Caco-2 (cell line): ENCODE data around the gene TAS2R10. TPM values are rescaled to one million over a fixed set of nuclear protein-coding genes. Genes with fewer than 3 reads are reported as not detected.

Experiments
- BruUV-seq: library from RNA; stranded (reverse); fragments of 400-500 nt; replicated peaks from 2 replicates; lab custom pipeline; 2021; lab: Mats Ljungman, UMichigan
- CTCF ChIA-PET: fragments of 300-600 bp; sonication (Branson Sonifier 250); formaldehyde crosslinking; loops from one replicate; lab custom pipeline; 2022; ENCODE audit warnings: antibody characterized with exemption; lab: Charles Lee
- POLR2A ChIA-PET: fragments of 300-600 bp; sonication (Branson Sonifier 250); formaldehyde crosslinking; loops from one replicate; lab custom pipeline; 2022; ENCODE audit warnings: antibody characterized with exemption; lab: Charles Lee
- DNase-seq, 2 experiments: peaks; one replicate each; pipeline versions ENCODE4 v3.0.0 to v3.0.0-alpha.2; 2020 to 2022
- H3K27me3 ChIP-seq: replicated peaks from 2 replicates; pipeline ENCODE4 v1.6.0; 2011; ENCODE audit warnings: low read length; ENCODE audit not compliant: control insufficient read depth, insufficient read depth
- H3K36me3 ChIP-seq: 2 replicates; pipeline ENCODE4 v1.5.1; 2011; ENCODE audit warnings: low read length; ENCODE audit not compliant: control insufficient read depth, insufficient read depth
- H3K4me1 ChIP-seq: fragments of 250-450 bp; sonication (Bioruptor Pico); 2 replicates; pipeline ENCODE4 v1.5.1; 2020; ENCODE audit warnings: mild to moderate bottlenecking
- H3K4me3 ChIP-seq: 2 replicates; pipeline ENCODE4 v1.5.1; 2011; ENCODE audit warnings: low read depth, mild to moderate bottlenecking, control low read depth, low read length
- H3K9me3 ChIP-seq: fragments of 250-450 bp; sonication (Bioruptor Pico); 2 replicates; pipeline ENCODE4 v1.5.1; 2020; ENCODE audit warnings: mild to moderate bottlenecking, moderate library complexity
- H3K27ac Mint-ChIP-seq: one replicate; pipeline ENCODE4 v1.8.0; 2022; ENCODE audit warnings: mixed read lengths; ENCODE audit not compliant: unreplicated experiment
- H3K27me3 Mint-ChIP-seq: one replicate; pipeline ENCODE4 v1.8.0; 2022; ENCODE audit warnings: mixed read lengths; ENCODE audit not compliant: insufficient read depth, unreplicated experiment
- H3K36me3 Mint-ChIP-seq: one replicate; pipeline ENCODE4 v1.8.0; 2022; ENCODE audit warnings: mild to moderate bottlenecking, mixed read lengths; ENCODE audit not compliant: insufficient read depth, unreplicated experiment
- H3K4me1 Mint-ChIP-seq: one replicate; pipeline ENCODE4 v1.8.0; 2022; ENCODE audit warnings: low read depth, mixed read lengths; ENCODE audit not compliant: unreplicated experiment
- H3K4me3 Mint-ChIP-seq: one replicate; pipeline ENCODE4 v1.8.0; 2022; ENCODE audit warnings: mild to moderate bottlenecking, moderate library complexity, mixed read lengths; ENCODE audit not compliant: unreplicated experiment
- H3K9me3 Mint-ChIP-seq: one replicate; pipeline ENCODE4 v1.8.0; 2022; ENCODE audit warnings: mixed read lengths; ENCODE audit not compliant: unreplicated experiment
- CTCF ChIP-seq, 2 experiments: fragments of 200-600 bp in 1 of 2; IDR thresholded peaks; 1 replicate in 1 of 2; 2 replicates in 1 of 2; pipeline versions ENCODE4 v1.5.1 to v1.8.0; 2011 to 2022; ENCODE audit warnings: antibody characterized with exemption in 1 of 2, control low read depth in 1 of 2, inconsistent platforms in 1 of 2, low read depth in 1 of 2, low read length in 1 of 2, mild to moderate bottlenecking in 1 of 2, moderate library complexity in 1 of 2; ENCODE audit not compliant: insufficient read depth in 1 of 2, severe bottlenecking in 1 of 2, unreplicated experiment in 1 of 2
- intact Hi-C: fragments of 100-400 bp; cut with micrococcal nuclease; formaldehyde crosslinking; loops from one replicate; pipeline ENCODE4 v1.10.0; 2022; ENCODE audit not compliant: unreplicated experiment
- total RNA-seq: library from RNA; stranded (reverse); gene quantifications from 2 replicates; pipeline ENCODE4 v1.2.3, GENCODE V29; 2022

TAS2R10 gene
- total RNA-seq, 1 experiment from 2014 or later, result 0.29 TPM

GRCh38 chr12:10863512-10864218 is 37.5 kb upstream of the TAS2R10 start:
- H3K27me3 ChIP-seq, result no peaks in the 10 kb centered on the region
- no peaks in the 10 kb centered on the region; the same call in 1 of the 2 replicates for H3K36me3 ChIP-seq
- TF ChIP-seq CTCF (IDR thresholded peaks at IDR 0.05; ENCODE audit: insufficient read depth in 1 of 2, low read depth in 1 of 2, low read length in 1 of 2, severe bottlenecking in 1 of 2, unreplicated experiment in 1 of 2), result no peak
- Mint-ChIP-seq H3K27ac (no peak overlapping the region), H3K27me3 (no peaks in the 10 kb centered on the region), H3K36me3 (peaks cover 7% of the 10 kb centered on the region), H3K9me3 (peaks cover 38% of the 10 kb centered on the region), H3K4me3 (no peak overlapping the region), H3K4me1 (peaks cover 7% of the 10 kb centered on the region)
- no peaks in the 10 kb centered on the region for H3K9me3 ChIP-seq
- ChIA-PET POLR2A (no interaction called here), CTCF (no interaction called here)
- H3K4me3 ChIP-seq, result no peak overlapping the region
- H3K4me1 ChIP-seq, result no peaks in the 10 kb centered on the region
- intact Hi-C loops, result no loop called here
- no TSS peak for BruUV-seq
- no peak for DNase-seq

DNA sequence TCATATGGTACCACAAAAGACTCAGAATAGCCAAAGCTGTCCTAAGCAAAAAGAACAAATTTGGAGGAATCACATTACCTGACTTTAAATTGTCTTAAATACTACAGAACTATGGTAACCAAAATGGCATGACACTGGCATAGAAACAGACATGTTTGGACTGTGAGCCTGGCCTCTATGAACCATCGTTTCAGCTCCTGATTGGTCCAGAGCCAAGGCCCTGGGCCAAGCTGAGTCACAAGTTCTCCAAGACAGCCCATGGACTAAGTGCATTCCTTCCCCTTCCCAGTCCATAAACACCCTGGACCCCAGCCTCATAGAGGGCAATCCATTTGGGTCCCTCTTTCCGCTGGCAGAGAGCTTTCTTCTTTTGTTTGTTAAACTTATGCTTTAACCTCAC is 35.2 kb upstream of the TAS2R10 start:
- peaks cover 6% of the 10 kb centered on the region for H3K36me3 Mint-ChIP-seq
- no peaks in the 10 kb centered on the region; the same call in 1 of the 2 replicates for H3K36me3 ChIP-seq
- H3K27me3 Mint-ChIP-seq, result no peaks in the 10 kb centered on the region
- peaks cover 6% of the 10 kb centered on the region for H3K9me3 ChIP-seq
- BruUV-seq, result no TSS peak
- DNase-seq, result no peak
- intact Hi-C loops, result no loop called here
- no peak overlapping the region for H3K4me3 ChIP-seq
- H3K27ac Mint-ChIP-seq, result no peak overlapping the region
- TF ChIP-seq CTCF (IDR thresholded peaks at IDR 0.05; ENCODE audit: insufficient read depth in 1 of 2, low read depth in 1 of 2, low read length in 1 of 2, severe bottlenecking in 1 of 2, unreplicated experiment in 1 of 2), result no peak
- no peak overlapping the region for H3K4me3 Mint-ChIP-seq
- no peaks in the 10 kb centered on the region for H3K4me1 ChIP-seq
- H3K27me3 ChIP-seq, result no peaks in the 10 kb centered on the region
- H3K9me3 Mint-ChIP-seq, result peaks cover 58% of the 10 kb centered on the region
- ChIA-PET POLR2A (no interaction called here), CTCF (no interaction called here)
- H3K4me1 Mint-ChIP-seq, result no peaks in the 10 kb centered on the region

DNA sequence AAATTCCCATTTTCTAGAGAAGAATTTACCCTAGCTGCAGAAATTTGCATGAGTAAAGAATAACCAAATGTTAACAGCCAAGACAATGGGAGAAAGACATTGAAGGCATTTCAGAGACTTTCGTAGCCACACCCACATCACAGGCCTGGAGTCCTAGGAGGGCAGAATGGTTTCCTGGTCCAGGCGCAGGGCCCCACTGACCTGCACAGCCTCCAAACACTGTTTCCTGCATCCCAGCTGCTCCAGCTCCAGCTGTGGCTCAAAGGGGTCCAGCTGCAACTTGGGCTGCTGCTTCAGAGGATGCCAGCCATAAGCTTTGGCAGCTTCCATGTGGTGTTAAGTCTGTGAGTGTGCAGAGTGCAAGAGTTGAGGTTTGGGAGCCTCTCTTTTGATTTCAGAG is 29.6 kb upstream of the TAS2R10 start:
- Mint-ChIP-seq H3K36me3 (peaks cover 15% of the 10 kb centered on the region), H3K27me3 (no peaks in the 10 kb centered on the region), H3K4me1 (no peaks in the 10 kb centered on the region), H3K4me3 (no peak overlapping the region), H3K9me3 (peaks cover 46% of the 10 kb centered on the region), H3K27ac (no peak overlapping the region)
- H3K4me1 ChIP-seq, result no peaks in the 10 kb centered on the region
- POLR2A ChIA-PET, result no interaction called here
- TF ChIP-seq CTCF (IDR thresholded peaks at IDR 0.05; ENCODE audit: insufficient read depth in 1 of 2, low read depth in 1 of 2, low read length in 1 of 2, severe bottlenecking in 1 of 2, unreplicated experiment in 1 of 2), result no peak
- peaks cover 2% of the 10 kb centered on the region; the same call in 1 of the 2 replicates for H3K36me3 ChIP-seq
- no peak overlapping the region for H3K4me3 ChIP-seq
- intact Hi-C loops, result no loop called here
- DNase-seq, result no peak
- CTCF ChIA-PET, result no interaction called here
- no peaks in the 10 kb centered on the region for H3K27me3 ChIP-seq
- peaks cover 18% of the 10 kb centered on the region for H3K9me3 ChIP-seq
- no TSS peak for BruUV-seq
